Parathyroid adenoma (tissue), 2 donors: ENCODE data around the gene ASH1L.

Experiments
- H2AFZ ChIP-seq: fragments of 300-600 bp; sonication (generic); one replicate; pipeline ENCODE4 v1.7.0; 2017; ENCODE audit warnings: antibody characterized with exemption, mild to moderate bottlenecking
- H3K27ac ChIP-seq: fragments of 300-600 bp; sonication (generic); one replicate; pipeline ENCODE4 v1.7.0; 2017
- H3K27me3 ChIP-seq: fragments of 300-600 bp; sonication (generic); one replicate; pipeline ENCODE4 v1.7.0; 2017; ENCODE audit warnings: low read length; ENCODE audit not compliant: control insufficient read depth, insufficient read depth
- H3K36me3 ChIP-seq: fragments of 300-600 bp; sonication (generic); one replicate; pipeline ENCODE4 v1.7.0; 2017; ENCODE audit warnings: low read length; ENCODE audit not compliant: control insufficient read depth, insufficient read depth
- H3K4me1 ChIP-seq: fragments of 300-600 bp; sonication (generic); one replicate; pipeline ENCODE4 v1.7.0; 2017; ENCODE audit warnings: control low read depth
- H3K4me2 ChIP-seq: fragments of 300-600 bp; sonication (generic); one replicate; pipeline ENCODE4 v1.7.0; 2017; ENCODE audit warnings: low read length
- H3K4me3 ChIP-seq: fragments of 300-600 bp; sonication (generic); one replicate; pipeline ENCODE4 v1.7.0; 2017; ENCODE audit warnings: low read depth, low read length
- H3K79me2 ChIP-seq: fragments of 300-600 bp; sonication (generic); one replicate; pipeline ENCODE4 v1.7.0; 2017; ENCODE audit warnings: control low read depth
- H3K9ac ChIP-seq: fragments of 300-600 bp; sonication (generic); one replicate; pipeline ENCODE4 v1.7.0; 2017; ENCODE audit warnings: mild to moderate bottlenecking
- H3K9me3 ChIP-seq: fragments of 300-600 bp; sonication (generic); one replicate; pipeline ENCODE4 v1.7.0; 2017; ENCODE audit warnings: low read length; ENCODE audit not compliant: control insufficient read depth
- CTCF ChIP-seq: fragments of 300-600 bp; sonication (generic); IDR thresholded peaks from one replicate; pipeline ENCODE4 v1.7.0; 2017; ENCODE audit warnings: antibody characterized with exemption, mild to moderate bottlenecking
- donor health status: primary hyperparathyroidism.

Gene ASH1L

GRCh38 chr1:155466996-155467395, 95.6 kb downstream of the ASH1L start:
- Histone ChIP-seq H3K27ac (no peak overlapping the region), H3K36me3 (no peaks in the 10 kb centered on the region), H3K27me3 (no peaks in the 10 kb centered on the region), H3K9me3 (no peaks in the 10 kb centered on the region), H3K79me2 (peaks cover 8% of the 10 kb centered on the region), H3K9ac (no peak overlapping the region), H3K4me2 (no peak overlapping the region), H3K4me1 (no peaks in the 10 kb centered on the region), H3K4me3 (no peak overlapping the region), H2AFZ (no peak overlapping the region)
- no peak for TF ChIP-seq CTCF

DNA sequence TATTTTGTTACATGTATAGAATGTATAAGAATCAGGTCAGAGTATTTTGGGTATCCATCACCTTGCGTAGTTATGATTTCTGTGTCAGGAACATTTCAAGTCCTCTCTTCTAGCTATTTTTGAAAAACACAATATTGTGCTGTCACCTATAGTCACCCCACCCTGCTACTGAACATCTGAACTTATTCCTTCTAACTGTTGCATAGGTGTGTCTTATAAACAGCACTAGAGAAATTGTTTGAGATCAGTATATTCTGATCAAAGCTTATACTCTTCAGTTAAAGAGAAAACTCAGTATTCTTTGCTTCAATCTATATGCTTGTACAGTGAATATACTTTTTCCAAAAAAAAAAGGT, 96.0 kb downstream of the ASH1L start:
- Histone ChIP-seq H3K4me2 (no peak overlapping the region), H3K9me3 (no peaks in the 10 kb centered on the region), H3K27ac (no peak overlapping the region), H3K4me3 (no peak overlapping the region), H2AFZ (no peak overlapping the region), H3K9ac (no peak overlapping the region), H3K4me1 (no peaks in the 10 kb centered on the region), H3K27me3 (no peaks in the 10 kb centered on the region), H3K79me2 (peaks cover 8% of the 10 kb centered on the region), H3K36me3 (no peaks in the 10 kb centered on the region)
- TF ChIP-seq CTCF: no peak

DNA sequence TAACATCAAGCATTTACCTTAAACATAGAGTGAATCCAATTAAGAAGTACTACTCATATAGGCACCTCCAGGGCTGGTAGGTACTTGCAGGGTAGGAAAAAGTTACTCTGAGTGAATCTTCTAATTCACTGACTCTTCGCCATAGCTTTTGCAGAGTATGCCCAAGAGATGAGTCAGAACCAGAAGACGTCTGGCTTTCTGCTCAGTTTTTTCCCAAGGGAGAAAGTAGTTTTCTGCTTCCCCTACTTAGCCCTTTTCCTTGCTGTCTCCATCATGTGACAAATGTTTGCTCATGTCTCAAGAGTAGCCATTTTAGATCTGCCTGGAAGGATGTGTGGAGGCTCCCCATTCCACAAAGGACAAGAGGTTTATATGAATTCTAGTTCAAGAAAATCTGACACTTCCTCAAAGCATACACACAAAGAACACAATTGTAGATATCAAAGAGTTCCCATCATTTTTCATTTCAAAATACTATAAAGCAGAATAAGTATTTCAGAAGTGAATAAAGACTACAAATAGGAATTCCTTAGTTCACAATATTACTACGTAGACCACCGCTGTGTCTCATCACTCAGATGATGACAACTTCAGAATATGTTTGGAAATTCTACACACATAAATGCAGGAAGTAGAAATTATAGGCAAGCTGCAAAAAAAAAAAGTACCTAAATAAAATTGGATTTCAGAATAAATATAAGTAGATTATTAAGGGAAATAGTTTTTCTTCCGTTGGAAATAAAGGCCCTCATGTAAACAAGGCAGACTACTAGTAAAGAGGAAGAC, 98.5 kb downstream of the ASH1L start:
- no peak overlapping the region for H3K4me3 ChIP-seq
- H3K9me3 ChIP-seq: no peaks in the 10 kb centered on the region
- no peak for TF ChIP-seq CTCF
- H3K9ac ChIP-seq: no peak overlapping the region
- no peaks in the 10 kb centered on the region for H3K27me3 ChIP-seq
- H3K4me1 ChIP-seq: no peaks in the 10 kb centered on the region
- no peak overlapping the region for H3K27ac ChIP-seq
- H3K79me2 ChIP-seq: peaks cover 3% of the 10 kb centered on the region
- H3K36me3 ChIP-seq: no peaks in the 10 kb centered on the region
- no peak overlapping the region for H3K4me2 ChIP-seq
- H2AFZ ChIP-seq: no peak overlapping the region

- no peak overlapping the region for H3K4me2 ChIP-seq
- H3K27me3 ChIP-seq: no peaks in the 10 kb centered on the region
- H3K9me3 ChIP-seq: no peaks in the 10 kb centered on the region
- H3K36me3 ChIP-seq: no peaks in the 10 kb centered on the region
- H3K4me3 ChIP-seq: no peak overlapping the region
- H2AFZ ChIP-seq: no peak overlapping the region
- H3K27ac ChIP-seq: no peak overlapping the region
- no peak for TF ChIP-seq CTCF
- no peaks in the 10 kb centered on the region for H3K4me1 ChIP-seq
- H3K9ac ChIP-seq: no peak overlapping the region
- H3K79me2 ChIP-seq: peaks cover 3% of the 10 kb centered on the region
Observed at GRCh38 chr1:155458111-155458510, 104.5 kb downstream of the ASH1L start.

- Histone ChIP-seq H3K9me3 (no peaks in the 10 kb centered on the region), H3K4me1 (no peaks in the 10 kb centered on the region), H3K4me3 (no peak overlapping the region), H3K9ac (no peak overlapping the region), H3K4me2 (no peak overlapping the region), H3K36me3 (no peaks in the 10 kb centered on the region), H3K27me3 (no peaks in the 10 kb centered on the region), H2AFZ (no peak overlapping the region), H3K79me2 (peaks cover 2% of the 10 kb centered on the region), H3K27ac (no peak overlapping the region)
- TF ChIP-seq CTCF: no peak
Observed at GRCh38 chr1:155457266-155457665, 105.3 kb downstream of the ASH1L start.
